ENCODE results near the gene TRIO.

DNA sequence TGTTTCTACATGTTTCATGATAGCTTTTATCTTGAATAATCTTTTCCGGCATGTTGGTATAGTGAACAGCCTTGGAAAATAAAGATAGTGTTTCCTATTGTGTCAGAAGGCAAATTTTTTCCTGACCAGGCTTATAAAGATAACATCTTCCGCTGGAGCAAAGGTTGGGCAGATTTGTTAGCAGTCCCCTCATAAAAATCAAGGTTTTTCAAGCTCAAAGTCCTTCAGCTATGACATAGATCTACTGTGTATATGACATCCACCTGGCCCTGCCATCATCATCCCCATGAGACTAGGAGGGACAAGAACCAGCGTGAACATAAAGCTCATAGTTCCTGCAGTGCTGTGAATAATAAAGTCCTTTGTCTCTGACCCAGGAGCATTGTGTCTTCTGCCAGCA, 408.1 kb downstream of the TRIO start:
- TF ChIP-seq, protein P1, sequence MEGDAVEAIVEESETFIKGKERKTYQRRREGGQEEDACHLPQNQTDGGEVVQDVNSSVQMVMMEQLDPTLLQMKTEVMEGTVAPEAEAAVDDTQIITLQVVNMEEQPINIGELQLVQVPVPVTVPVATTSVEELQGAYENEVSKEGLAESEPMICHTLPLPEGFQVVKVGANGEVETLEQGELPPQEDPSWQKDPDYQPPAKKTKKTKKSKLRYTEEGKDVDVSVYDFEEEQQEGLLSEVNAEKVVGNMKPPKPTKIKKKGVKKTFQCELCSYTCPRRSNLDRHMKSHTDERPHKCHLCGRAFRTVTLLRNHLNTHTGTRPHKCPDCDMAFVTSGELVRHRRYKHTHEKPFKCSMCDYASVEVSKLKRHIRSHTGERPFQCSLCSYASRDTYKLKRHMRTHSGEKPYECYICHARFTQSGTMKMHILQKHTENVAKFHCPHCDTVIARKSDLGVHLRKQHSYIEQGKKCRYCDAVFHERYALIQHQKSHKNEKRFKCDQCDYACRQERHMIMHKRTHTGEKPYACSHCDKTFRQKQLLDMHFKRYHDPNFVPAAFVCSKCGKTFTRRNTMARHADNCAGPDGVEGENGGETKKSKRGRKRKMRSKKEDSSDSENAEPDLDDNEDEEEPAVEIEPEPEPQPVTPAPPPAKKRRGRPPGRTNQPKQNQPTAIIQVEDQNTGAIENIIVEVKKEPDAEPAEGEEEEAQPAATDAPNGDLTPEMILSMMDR (IDR thresholded peaks at IDR 0.05; ENCODE audit: borderline replicate concordance, extremely low read depth, low read length, poor library complexity, severe bottlenecking), result no peak
- no peak for TF ChIP-seq EZH2 (IDR thresholded peaks at IDR 0.05; ENCODE audit: borderline replicate concordance, low read depth, low read length, severe bottlenecking)
